Measurements from ENCODE around the gene WDR18.

DNA sequence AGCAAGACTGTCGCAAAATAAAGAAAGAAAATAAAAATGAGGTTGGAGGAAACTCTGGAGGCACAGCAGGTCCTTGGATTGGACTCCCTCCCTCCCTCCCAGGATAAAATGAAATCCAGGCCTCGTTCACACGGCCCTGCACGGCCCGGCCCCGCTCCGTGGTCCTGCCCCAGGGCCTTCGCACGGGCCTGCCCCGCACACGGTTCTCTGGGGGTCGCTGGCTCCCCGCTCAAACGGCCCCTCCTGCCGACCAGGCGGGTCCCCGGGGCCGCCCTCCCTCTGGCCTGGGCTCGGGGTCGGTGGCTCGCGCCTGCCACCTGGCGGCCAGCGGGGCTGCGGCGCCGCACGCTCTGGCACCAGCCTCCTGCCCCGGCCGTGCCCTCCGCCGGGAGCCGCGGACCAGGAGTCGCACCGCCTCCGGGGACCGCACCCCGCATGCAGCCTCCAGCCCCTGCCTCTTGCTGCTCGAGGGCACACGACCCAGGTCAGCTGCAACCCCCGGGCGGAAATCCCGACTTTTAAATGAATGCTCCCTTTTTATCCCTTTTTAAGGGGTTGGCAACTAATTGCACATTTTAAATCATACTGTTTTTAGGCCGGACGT, 1.5 kb upstream of the WDR18 start:
- TF ChIP-seq, protein P1, sequence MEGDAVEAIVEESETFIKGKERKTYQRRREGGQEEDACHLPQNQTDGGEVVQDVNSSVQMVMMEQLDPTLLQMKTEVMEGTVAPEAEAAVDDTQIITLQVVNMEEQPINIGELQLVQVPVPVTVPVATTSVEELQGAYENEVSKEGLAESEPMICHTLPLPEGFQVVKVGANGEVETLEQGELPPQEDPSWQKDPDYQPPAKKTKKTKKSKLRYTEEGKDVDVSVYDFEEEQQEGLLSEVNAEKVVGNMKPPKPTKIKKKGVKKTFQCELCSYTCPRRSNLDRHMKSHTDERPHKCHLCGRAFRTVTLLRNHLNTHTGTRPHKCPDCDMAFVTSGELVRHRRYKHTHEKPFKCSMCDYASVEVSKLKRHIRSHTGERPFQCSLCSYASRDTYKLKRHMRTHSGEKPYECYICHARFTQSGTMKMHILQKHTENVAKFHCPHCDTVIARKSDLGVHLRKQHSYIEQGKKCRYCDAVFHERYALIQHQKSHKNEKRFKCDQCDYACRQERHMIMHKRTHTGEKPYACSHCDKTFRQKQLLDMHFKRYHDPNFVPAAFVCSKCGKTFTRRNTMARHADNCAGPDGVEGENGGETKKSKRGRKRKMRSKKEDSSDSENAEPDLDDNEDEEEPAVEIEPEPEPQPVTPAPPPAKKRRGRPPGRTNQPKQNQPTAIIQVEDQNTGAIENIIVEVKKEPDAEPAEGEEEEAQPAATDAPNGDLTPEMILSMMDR (conservative IDR thresholded peaks at IDR 0.05 in 1 of 2, IDR thresholded peaks at IDR 0.05 in 1 of 2; ENCODE audit: low read depth in 1 of 2, low read length in 2 of 2) = peak; percentile 21 to 69
- no peak for TF ChIP-seq EZH2 (IDR thresholded peaks at IDR 0.05; ENCODE audit: low read length, missing control alignments)

All from fibroblast of lung (primary cell).